ENCODE data around the gene TCTN2.

Gene TCTN2

GRCh38 chr12:123683964-123684363 is 13.1 kb downstream of the TCTN2 start:
- no peak for DNase-seq (ENCODE audit: low read depth, low spot score)
- no peak overlapping the region for H3K27ac ChIP-seq

DNA sequence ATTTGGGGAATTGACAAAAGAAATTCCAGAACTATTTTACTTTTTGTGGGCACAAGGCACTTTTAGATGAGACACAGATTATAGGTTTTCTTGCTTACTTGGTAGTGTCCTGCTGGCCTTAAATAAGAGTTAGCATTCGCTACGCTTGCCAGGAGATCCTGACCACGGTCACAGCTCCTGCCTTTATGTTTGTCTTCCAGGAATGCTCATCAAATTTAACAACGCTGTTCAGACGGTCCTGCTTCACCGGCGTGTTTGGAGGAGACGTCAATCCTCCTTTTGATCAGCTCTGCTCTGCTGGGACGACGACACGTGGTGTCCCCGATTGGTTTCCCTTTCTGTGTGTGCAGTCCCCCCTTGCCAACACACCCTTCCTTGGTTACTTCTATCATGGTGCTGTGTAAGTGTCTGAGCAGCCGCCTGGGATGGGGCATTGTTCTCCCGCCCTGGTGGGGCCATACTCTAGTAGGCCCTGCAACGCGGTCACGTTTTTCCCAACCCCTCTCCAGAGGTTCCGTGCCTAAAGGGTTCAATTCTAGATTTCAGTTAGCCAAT is 15.8 kb downstream of the TCTN2 start:
- no peak overlapping the region for H3K27ac ChIP-seq
- no peak for DNase-seq (ENCODE audit: low read depth, low spot score)

DNA sequence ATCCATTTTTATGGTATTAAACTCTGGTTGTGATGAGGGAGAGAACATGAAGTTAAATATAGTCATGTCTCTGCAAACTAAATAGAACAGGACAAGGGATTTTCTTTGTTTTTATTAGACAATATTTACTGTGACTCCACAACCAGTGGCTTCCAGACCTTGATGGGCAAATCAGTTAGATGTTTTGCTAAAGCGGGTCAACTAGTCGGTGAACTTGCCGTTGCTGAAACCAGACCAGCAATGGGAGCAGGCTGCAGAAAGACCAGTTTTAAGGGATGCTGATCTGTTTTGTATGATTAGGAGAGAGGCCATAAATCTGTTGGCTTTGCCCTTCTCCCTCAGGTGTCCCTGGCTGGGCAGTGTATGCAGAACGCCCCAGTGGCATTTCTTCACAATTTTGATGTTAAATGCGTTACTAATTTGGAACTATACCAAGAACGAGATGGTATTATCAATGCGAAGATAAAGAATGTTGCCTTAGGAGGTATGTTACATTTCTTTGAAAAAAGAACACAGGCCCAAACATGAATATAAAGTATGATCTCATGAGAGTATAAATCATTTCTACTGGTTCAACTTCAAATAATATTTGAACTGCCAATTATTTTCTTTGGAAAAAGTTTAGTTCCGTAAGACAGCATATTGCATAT is 19.4 kb downstream of the TCTN2 start:
- no peak for DNase-seq (ENCODE audit: low read depth, low spot score)
- H3K27ac ChIP-seq: no peak overlapping the region

DNA sequence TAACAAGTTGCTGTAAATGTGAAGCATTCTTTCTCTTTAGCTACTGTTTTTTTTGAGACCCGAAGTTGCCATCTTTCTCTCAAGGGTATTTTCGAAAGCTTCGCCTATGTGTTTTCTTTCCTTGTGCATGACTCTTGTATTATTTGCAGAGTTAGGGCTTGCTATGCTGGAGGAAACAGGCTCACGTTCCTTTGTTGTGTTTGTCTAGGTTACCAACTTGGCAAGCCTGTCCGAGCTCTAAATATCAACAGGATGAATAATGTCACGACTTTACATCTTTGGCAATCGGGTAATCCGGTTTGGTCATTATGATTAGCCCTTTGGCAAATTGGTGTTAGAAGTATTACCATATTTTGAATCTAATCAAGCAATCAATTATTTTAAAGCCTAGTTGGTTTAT is 25.3 kb downstream of the TCTN2 start:
- no peak overlapping the region for H3K27ac ChIP-seq
- DNase-seq (ENCODE audit: low read depth, low spot score): no peak

- DNase-seq (ENCODE audit: low read depth, low spot score): no peak
- no peak overlapping the region for H3K27ac ChIP-seq
Observed at GRCh38 chr12:123696646-123697045, 25.7 kb downstream of the TCTN2 start.

GRCh38 chr12:123705935-123706334 is 35.0 kb downstream of the TCTN2 start:
- H3K27ac ChIP-seq: no peak overlapping the region
- DNase-seq (ENCODE audit: low read depth, low spot score): no peak

- DNase-seq (ENCODE audit: low read depth, low spot score): no peak
- H3K27ac ChIP-seq: no peak overlapping the region
Observed at GRCh38 chr12:123707466-123707865, 36.6 kb downstream of the TCTN2 start.

- no peak for DNase-seq (ENCODE audit: low read depth, low spot score)
- peak overlapping the region; percentile 35 for H3K27ac ChIP-seq
Observed at GRCh38 chr12:123712780-123713319, 41.9 kb downstream of the TCTN2 start.

GRCh38 chr12:123713398-123713797 is 42.5 kb downstream of the TCTN2 start:
- DNase-seq (ENCODE audit: low read depth, low spot score): no peak
- H3K27ac ChIP-seq: no peak overlapping the region

- no peak for DNase-seq (ENCODE audit: low read depth, low spot score)
- no peak overlapping the region for H3K27ac ChIP-seq
Observed at GRCh38 chr12:123713823-123714585, 43.1 kb downstream of the TCTN2 start.

GRCh38 chr12:123715195-123715594 is 44.3 kb downstream of the TCTN2 start:
- H3K27ac ChIP-seq: no peak overlapping the region
- no peak for DNase-seq (ENCODE audit: low read depth, low spot score)

GRCh38 chr12:123717350-123717749 is 46.4 kb downstream of the TCTN2 start:
- no peak for DNase-seq (ENCODE audit: low read depth, low spot score)
- H3K27ac ChIP-seq: no peak overlapping the region

DNA sequence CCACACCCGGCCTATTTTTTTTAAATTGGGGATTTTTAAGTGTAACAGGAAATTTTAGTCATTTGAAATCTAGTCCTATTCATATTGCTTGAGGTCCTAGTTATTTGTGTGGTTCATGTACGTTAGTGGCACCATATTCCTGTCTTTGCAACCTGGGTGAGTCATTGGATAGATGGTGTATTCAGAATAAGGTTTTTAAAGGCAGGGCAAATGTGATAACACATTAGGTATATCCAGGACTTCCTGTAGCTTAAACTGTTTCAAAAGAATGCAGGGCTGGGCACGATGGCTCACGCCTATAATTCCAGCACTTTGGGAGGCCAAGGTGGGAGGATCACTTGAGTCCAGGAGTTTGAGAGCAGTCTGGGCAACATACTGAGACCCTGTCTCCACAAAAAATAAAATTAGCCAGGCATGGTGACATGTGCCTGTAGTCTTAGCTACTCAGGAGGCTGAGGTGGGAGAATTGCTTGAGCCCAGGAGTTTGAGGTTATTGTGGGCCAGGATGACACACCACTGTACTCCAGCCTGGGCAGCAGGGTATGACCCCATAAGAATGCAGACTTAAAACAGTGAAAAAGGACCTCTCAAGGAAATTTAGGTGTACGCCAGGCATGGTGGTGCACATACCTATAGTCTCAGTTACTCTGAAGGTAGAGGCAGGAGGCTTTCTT is 49.4 kb downstream of the TCTN2 start:
- peak overlapping the region; percentile 65 for H3K27ac ChIP-seq
- no peak for DNase-seq (ENCODE audit: low read depth, low spot score)

GRCh38 chr12:123721245-123721644 is 50.3 kb downstream of the TCTN2 start:
- no peak overlapping the region for H3K27ac ChIP-seq
- DNase-seq (ENCODE audit: low read depth, low spot score): no peak

DNA sequence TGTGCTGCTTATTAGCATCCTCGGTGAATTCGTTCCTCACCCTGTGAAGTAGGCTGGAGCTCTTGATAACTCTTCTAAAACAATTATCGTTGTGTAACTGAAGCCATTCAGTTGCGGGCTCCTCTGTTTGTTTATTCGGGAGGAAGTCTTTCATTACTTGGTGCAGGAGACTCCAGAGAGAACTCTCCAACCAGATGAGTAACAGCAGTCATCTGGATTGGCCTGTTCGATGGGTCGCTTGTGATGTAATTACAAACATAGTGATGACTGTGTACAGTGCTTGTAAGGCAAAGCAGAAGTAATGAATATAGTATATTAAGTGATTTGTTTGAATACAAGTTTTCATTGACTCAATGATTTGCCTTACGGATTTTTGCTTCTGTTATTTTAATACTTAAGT is 52.1 kb downstream of the TCTN2 start:
- no peak for DNase-seq (ENCODE audit: low read depth, low spot score)
- H3K27ac ChIP-seq: no peak overlapping the region

- DNase-seq (ENCODE audit: low read depth, low spot score): no peak
- no peak overlapping the region for H3K27ac ChIP-seq
Observed at GRCh38 chr12:123723765-123724164, 52.9 kb downstream of the TCTN2 start.

- DNase-seq (ENCODE audit: low read depth, low spot score): no peak
Observed at GRCh38 chr12:123726244-123726643, 55.3 kb downstream of the TCTN2 start.

GRCh38 chr12:123726962-123727361 is 56.0 kb downstream of the TCTN2 start:
- H3K27ac ChIP-seq: no peak overlapping the region
- no peak for DNase-seq (ENCODE audit: low read depth, low spot score)

More at GRCh38 chr12:123726244-123726643, 55.3 kb downstream of the TCTN2 start:
- H3K27ac ChIP-seq: no peak overlapping the region

DNA sequence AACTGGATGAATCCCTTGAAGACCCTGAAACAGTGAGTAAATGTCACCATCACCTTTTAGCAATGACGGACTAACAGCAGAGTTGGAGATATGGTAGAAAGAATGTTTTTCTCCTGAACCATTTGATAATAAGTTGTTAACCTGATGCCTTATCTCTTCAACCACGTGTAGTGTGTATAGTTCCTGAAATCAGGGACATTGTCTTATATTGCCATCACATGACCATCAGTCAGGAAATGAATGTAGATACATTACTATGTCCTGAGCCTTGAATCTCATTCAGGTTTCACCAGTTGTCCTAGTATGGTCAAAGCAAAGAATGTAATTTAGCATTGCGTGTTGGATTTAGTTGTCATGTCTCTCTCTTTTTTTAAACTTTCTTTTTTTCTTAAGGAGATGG is 57.0 kb downstream of the TCTN2 start:
- H3K27ac ChIP-seq: no peak overlapping the region
- no peak for DNase-seq (ENCODE audit: low read depth, low spot score)

DNA sequence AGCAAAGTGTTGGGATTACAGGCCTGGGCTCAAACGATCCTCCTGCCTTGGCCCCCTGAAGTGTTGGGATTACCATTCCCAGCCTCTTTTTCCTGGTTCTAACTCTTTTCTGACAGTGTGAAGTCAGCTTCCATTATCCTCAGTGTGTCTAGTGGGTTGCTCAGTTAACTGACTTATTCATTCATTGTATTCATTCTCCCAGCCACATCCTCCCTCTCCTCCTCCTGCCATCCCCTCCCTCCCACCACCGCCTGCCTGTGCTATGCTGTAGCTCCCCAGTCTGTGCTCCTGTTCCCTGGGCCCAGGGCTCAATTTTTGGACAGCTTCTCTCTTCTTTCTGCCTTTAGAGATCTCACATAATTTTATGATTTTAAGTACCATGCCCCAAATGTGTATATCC is 60.7 kb downstream of the TCTN2 start:
- no peak overlapping the region for H3K27ac ChIP-seq
- DNase-seq (ENCODE audit: low read depth, low spot score): no peak

- H3K27ac ChIP-seq: no peak overlapping the region
- DNase-seq (ENCODE audit: low read depth, low spot score): no peak
Observed at GRCh38 chr12:123732251-123732650, 61.3 kb downstream of the TCTN2 start.

All from epithelial cell of prostate (primary cell).